Mesenchymal stem cell (in vitro differentiated cells and primary cell): Measurements from ENCODE around the gene MEX3D.

Experiments used
- DNase-seq: peaks from one replicate; pipeline ENCODE4 v3.0.0-alpha.2; 2013
- H2AFZ ChIP-seq: one replicate; pipeline ENCODE4 v1.6.1; 2013; ENCODE audit warnings: low read depth, mild to moderate bottlenecking, control low read depth, inconsistent platforms, low read length, moderate library complexity
- H2AK5ac ChIP-seq: 2 replicates; pipeline ENCODE4 v1.6.1; 2013; ENCODE audit warnings: low read length, moderate library complexity, mild to moderate bottlenecking, inconsistent platforms; ENCODE audit not compliant: severe bottlenecking
- H2BK120ac ChIP-seq: one replicate; pipeline ENCODE4 v1.6.1; 2013; ENCODE audit warnings: low read depth, mild to moderate bottlenecking, inconsistent platforms, low read length, moderate library complexity
- H2BK12ac ChIP-seq, 2 experiments: one replicate each; pipeline ENCODE4 v1.6.1; 2013; ENCODE audit warnings: inconsistent platforms in 2 of 2, low read length in 2 of 2, mild to moderate bottlenecking in 2 of 2, moderate library complexity in 2 of 2, control low read depth in 1 of 2
- H2BK15ac ChIP-seq: one replicate; pipeline ENCODE4 v1.6.1; 2013; ENCODE audit warnings: mild to moderate bottlenecking, low read depth, inconsistent platforms; ENCODE audit not compliant: poor library complexity, severe bottlenecking
- H2BK5ac ChIP-seq: 2 replicates; pipeline ENCODE4 v1.6.1; 2013; ENCODE audit warnings: low read depth, mild to moderate bottlenecking, low read length, control low read depth, inconsistent platforms; ENCODE audit not compliant: poor library complexity, severe bottlenecking
- H3K14ac ChIP-seq, 2 experiments: one replicate each; pipeline ENCODE4 v1.6.1; 2013; ENCODE audit warnings: inconsistent platforms in 2 of 2, low read length in 2 of 2, control low read depth in 1 of 2, mild to moderate bottlenecking in 1 of 2, moderate library complexity in 1 of 2
- H3K18ac ChIP-seq, 2 experiments: one replicate each; pipeline ENCODE4 v1.6.1; 2013; ENCODE audit warnings: inconsistent platforms in 2 of 2, low read length in 2 of 2, control low read depth in 1 of 2, low read depth in 1 of 2, mild to moderate bottlenecking in 1 of 2
- H3K23ac ChIP-seq, 2 experiments: one replicate each; pipeline ENCODE4 v1.6.1; 2013; ENCODE audit warnings: inconsistent platforms in 2 of 2, low read length in 2 of 2, mild to moderate bottlenecking in 2 of 2, moderate library complexity in 2 of 2, control low read depth in 1 of 2
- H3K27ac ChIP-seq: 2 replicates; pipeline ENCODE4 v1.5.1; 2013; ENCODE audit warnings: mild to moderate bottlenecking, moderate library complexity, low read length, control low read depth, inconsistent platforms; ENCODE audit not compliant: poor library complexity, severe bottlenecking
- H3K27me3 ChIP-seq, 2 experiments: 2 replicates each; pipeline versions ENCODE4 v1.6.1 to v1.7.0; 2013; ENCODE audit warnings: low read length in 2 of 2, mild to moderate bottlenecking in 2 of 2, moderate library complexity in 2 of 2, control low read depth in 1 of 2, inconsistent platforms in 1 of 2; ENCODE audit not compliant: control insufficient read depth in 1 of 2, insufficient read depth in 1 of 2
- H3K36me3 ChIP-seq, 2 experiments: 2 replicates each; pipeline versions ENCODE4 v1.6.1 to v1.7.0; 2013; ENCODE audit warnings: low read length in 2 of 2, control low read depth in 1 of 2, inconsistent platforms in 1 of 2, low read depth in 1 of 2, mild to moderate bottlenecking in 1 of 2; ENCODE audit not compliant: insufficient read depth in 2 of 2, control insufficient read depth in 1 of 2
- H3K4ac ChIP-seq, 2 experiments: one replicate each; pipeline ENCODE4 v1.6.1; 2013; ENCODE audit warnings: inconsistent platforms in 2 of 2, low read length in 2 of 2, mild to moderate bottlenecking in 2 of 2, moderate library complexity in 2 of 2, control low read depth in 1 of 2, low read depth in 1 of 2
- H3K4me1 ChIP-seq: 2 replicates; pipeline ENCODE4 v1.6.1; 2013; ENCODE audit warnings: low read depth, low read length, control low read depth; ENCODE audit not compliant: control insufficient read depth, insufficient read depth
- H3K4me2 ChIP-seq: 2 replicates; pipeline ENCODE4 v1.6.1; 2013; ENCODE audit warnings: low read length, mild to moderate bottlenecking, inconsistent platforms; ENCODE audit not compliant: poor library complexity, severe bottlenecking
- H3K4me3 ChIP-seq, 2 experiments: 2 replicates each; pipeline versions ENCODE4 v1.5.1 to v1.7.0; 2013; ENCODE audit warnings: low read length in 2 of 2, mild to moderate bottlenecking in 2 of 2, control low read depth in 1 of 2, low read depth in 1 of 2; ENCODE audit not compliant: insufficient read depth in 1 of 2
- H3K79me1 ChIP-seq: replicated peaks from 2 replicates; pipeline ENCODE4 v1.6.1; 2013; ENCODE audit warnings: mild to moderate bottlenecking, control low read depth, low read length, inconsistent platforms; ENCODE audit not compliant: poor library complexity, severe bottlenecking
- H3K9ac ChIP-seq: 2 replicates; pipeline ENCODE4 v1.7.0; 2013; ENCODE audit warnings: mild to moderate bottlenecking, low read length, moderate library complexity
- H3K9me3 ChIP-seq: 2 replicates; pipeline ENCODE4 v1.7.0; 2013; ENCODE audit warnings: mild to moderate bottlenecking, low read length; ENCODE audit not compliant: control insufficient read depth
- H4K8ac ChIP-seq: one replicate; pipeline ENCODE4 v1.6.1; 2013; ENCODE audit warnings: inconsistent platforms, mild to moderate bottlenecking, low read length, moderate library complexity
- H4K91ac ChIP-seq: one replicate; pipeline ENCODE4 v1.6.1; 2013; ENCODE audit warnings: mild to moderate bottlenecking, low read length, inconsistent platforms
- WGBS: methylation state at CpG from one replicate; pipeline ENCODE4 v1.1.7; 2013; ENCODE audit warnings: mixed read lengths; 5-methylcytosine and 5-hydroxymethylcytosine counted together

Gene MEX3D

GRCh38 chr19:1570836-1571235 lies 2.7 kb upstream of the MEX3D start:
- Histone ChIP-seq H3K14ac (no peak overlapping the region), H2BK15ac (no peak overlapping the region), H3K27me3 (peaks cover 0 to 8% of the 10 kb centered on the region in 2 experiments), H3K9me3 (no peaks in the 10 kb centered on the region), H2BK120ac (no peak overlapping the region), H2AK5ac (no peak overlapping the region), H2BK12ac (no peak overlapping the region), H2AFZ (no peak overlapping the region), H3K23ac (no peak overlapping the region), H3K4me1 (peaks cover 9% of the 10 kb centered on the region), H3K36me3 (peaks cover 0 to 15% of the 10 kb centered on the region in 2 experiments), H3K9ac (no peak overlapping the region), H3K4ac (no peak overlapping the region), H3K27ac (no peak overlapping the region), H3K4me2 (no peak overlapping the region), H3K79me1 (peaks cover 7% of the 10 kb centered on the region), H4K91ac (no peak overlapping the region), H2BK5ac (no peak overlapping the region), H3K18ac (no peak overlapping the region), H4K8ac (no peak overlapping the region), H3K4me3 (no peak overlapping the region)
- over 99% methylated on average over 12 of the region's 13 CpGs for WGBS
- DNase-seq: no peak

- Histone ChIP-seq H3K18ac (no peak overlapping the region), H4K8ac (no peak overlapping the region), H3K4ac (no peak overlapping the region), H3K4me3 (no peak overlapping the region), H3K4me2 (no peak overlapping the region), H3K23ac (no peak overlapping the region), H3K36me3 (peaks cover 0 to 16% of the 10 kb centered on the region in 2 experiments), H3K79me1 (peaks cover 7% of the 10 kb centered on the region), H3K9me3 (no peaks in the 10 kb centered on the region), H3K27ac (no peak overlapping the region), H2AK5ac (no peak overlapping the region), H3K14ac (no peak overlapping the region), H3K4me1 (peaks cover 14% of the 10 kb centered on the region), H2BK5ac (no peak overlapping the region), H2BK15ac (no peak overlapping the region), H4K91ac (no peak overlapping the region), H2AFZ (no peak overlapping the region), H3K27me3 (peaks cover 0 to 8% of the 10 kb centered on the region in 2 experiments), H3K9ac (no peak overlapping the region), H2BK120ac (no peak overlapping the region), H2BK12ac (no peak overlapping the region)
- no peak for DNase-seq
- 97% methylated on average over 4 of the region's 4 CpGs for WGBS
Measured at GRCh38 chr19:1569997-1570396, 1.9 kb upstream of the MEX3D start.

- Histone ChIP-seq H3K36me3 (peaks cover 0 to 27% of the 10 kb centered on the region in 2 experiments), H2BK5ac (no peak overlapping the region), H3K9ac (no peak overlapping the region), H4K8ac (no peak overlapping the region), H2BK12ac (no peak overlapping the region), H3K9me3 (no peaks in the 10 kb centered on the region), H3K4me1 (peaks cover 25% of the 10 kb centered on the region), H3K23ac (no peak overlapping the region), H3K27ac (no peak overlapping the region), H2AK5ac (no peak overlapping the region), H3K14ac (no peak overlapping the region), H3K4me3 (peak overlapping the region in 1 of 2 experiments; percentile 93), H3K4me2 (no peak overlapping the region), H2BK15ac (no peak overlapping the region), H3K79me1 (peaks cover 7% of the 10 kb centered on the region), H2BK120ac (peak overlapping the region; percentile 97), H2AFZ (no peak overlapping the region), H3K27me3 (peaks cover 0 to 8% of the 10 kb centered on the region in 2 experiments), H3K4ac (peak overlapping the region in 1 of 2 experiments; percentile 97), H3K18ac (peak overlapping the region in 1 of 2 experiments; percentile 98), H4K91ac (no peak overlapping the region)
- WGBS: no CpG with 5 or more reads among the region's 73 CpGs
- DNase-seq: no peak
Measured at GRCh38 chr19:1567848-1568227, 287 bp downstream of the MEX3D start.

- Histone ChIP-seq H3K4me2 (no peak overlapping the region), H3K36me3 (peaks cover 0 to 32% of the 10 kb centered on the region in 2 experiments), H2AK5ac (peak overlapping the region; percentile 63), H2BK120ac (peak overlapping the region; percentile 97), H2AFZ (no peak overlapping the region), H2BK15ac (no peak overlapping the region), H3K79me1 (peaks cover 7% of the 10 kb centered on the region), H3K4me1 (peaks cover 25% of the 10 kb centered on the region), H3K18ac (peak overlapping the region; percentile 90 to 98), H3K9ac (peak overlapping the region; percentile 90), H3K23ac (peak overlapping the region in 1 of 2 experiments; percentile 93), H2BK12ac (peak overlapping the region in 1 of 2 experiments; percentile 31), H3K4me3 (peak overlapping the region; percentile 82 to 93), H4K8ac (peak overlapping the region; percentile 79), H3K14ac (peak overlapping the region in 1 of 2 experiments; percentile 98), H4K91ac (peak overlapping the region; percentile 90), H3K9me3 (no peaks in the 10 kb centered on the region), H2BK5ac (peak overlapping the region; percentile 95), H3K27me3 (peaks cover 0 to 8% of the 10 kb centered on the region in 2 experiments), H3K4ac (peak overlapping the region; percentile 91 to 97), H3K27ac (peak overlapping the region; percentile 69)
- WGBS: under 1% methylated on average over 32 of the region's 108 CpGs
- peak; percentile 41 for DNase-seq
Measured at GRCh38 chr19:1567116-1567847, 843 bp downstream of the MEX3D start.
